HepG2 (cell line): ENCODE results near the gene CSE1L. TPM values are rescaled to one million over a fixed set of nuclear protein-coding genes. Genes with fewer than 3 reads are reported as not detected.

Experiments
- CBFB ChIP-seq: sonication (generic); formaldehyde crosslinking; IDR thresholded peaks from 2 replicates; pipeline ENCODE4 v1.4.0; 2020; ENCODE audit warnings: missing genetic modification reagents
- CENPT ChIP-seq: sonication (generic); formaldehyde crosslinking; IDR thresholded peaks from 2 replicates; pipeline ENCODE4 v1.8.0; 2022; ENCODE audit warnings: low read depth, mild to moderate bottlenecking, moderate library complexity, missing genetic modification reagents
- JUN ChIP-seq: sonication (generic); formaldehyde crosslinking; IDR thresholded peaks from 2 replicates; pipeline ENCODE4 v1.4.0; 2020; ENCODE audit warnings: mild to moderate bottlenecking, missing genetic modification reagents
- KAT2B ChIP-seq: fragments of 150-350 bp; IDR thresholded peaks from 2 replicates; pipeline ENCODE4 v1.6.1; 2014; ENCODE audit warnings: low read depth, low read length, borderline replicate concordance
- KLF6 ChIP-seq: IDR thresholded peaks from 2 replicates; pipeline ENCODE4 v1.8.0; 2016; ENCODE audit warnings: missing biosample characterization, missing genetic modification reagents
- NAIF1 ChIP-seq: sonication (generic); formaldehyde crosslinking; IDR thresholded peaks from 2 replicates; pipeline ENCODE4 v1.5.0; 2020; ENCODE audit warnings: mild to moderate bottlenecking, missing genetic modification reagents, borderline replicate concordance
- ZBTB8A ChIP-seq: sonication (generic); formaldehyde crosslinking; IDR thresholded peaks from 2 replicates; pipeline ENCODE4 v1.4.0; 2020; ENCODE audit warnings: mild to moderate bottlenecking, low read depth, missing genetic modification reagents, borderline replicate concordance
- ZNF253 ChIP-seq: sonication (generic); formaldehyde crosslinking; IDR thresholded peaks from 2 replicates; pipeline ENCODE4 v1.8.0; 2022; ENCODE audit warnings: mild to moderate bottlenecking, missing genetic modification reagents, borderline replicate concordance
- ZNF468 ChIP-seq: sonication (generic); formaldehyde crosslinking; IDR thresholded peaks from 2 replicates; pipeline ENCODE4 v1.8.0; 2022; ENCODE audit warnings: mild to moderate bottlenecking, moderate library complexity, missing genetic modification reagents
- ZNF570 ChIP-seq: sonication (generic); formaldehyde crosslinking; IDR thresholded peaks from 2 replicates; pipeline ENCODE4 v1.4.0; 2020; ENCODE audit warnings: mild to moderate bottlenecking, missing genetic modification reagents, borderline replicate concordance
- ZNF572 ChIP-seq: sonication (generic); formaldehyde crosslinking; IDR thresholded peaks from 2 replicates; pipeline ENCODE4 v1.5.1; 2020; ENCODE audit warnings: mild to moderate bottlenecking, missing genetic modification reagents
- ZNF619 ChIP-seq: sonication (generic); formaldehyde crosslinking; IDR thresholded peaks from 2 replicates; pipeline ENCODE4 v1.4.0; 2020; ENCODE audit warnings: mild to moderate bottlenecking, missing genetic modification reagents
- ZNF670 ChIP-seq: sonication (generic); formaldehyde crosslinking; IDR thresholded peaks from 2 replicates; pipeline ENCODE4 v1.8.0; 2022; ENCODE audit warnings: mild to moderate bottlenecking, missing genetic modification reagents, borderline replicate concordance
- ZNF850 ChIP-seq: sonication (generic); formaldehyde crosslinking; conservative IDR thresholded peaks from 2 replicates; pipeline ENCODE4 v1.9.0; 2021; ENCODE audit warnings: mild to moderate bottlenecking, missing genetic modification reagents
- polyA plus RNA-seq, 8 experiments: library from polyadenylated mRNA; depleted of rRNA in 3 of 8; stranded (reverse) in 7 of 8; unstranded in 1 of 8; fragments of >200 nt; fragmentation: Illumina TruSeq in 4 of 8; extraction: Trizol in 4 of 8; gene quantifications; 2 replicates each; pipeline versions ENCODE4 v1.2.1 to v1.2.3, GENCODE V29; 2011 to 2016; ENCODE audit warnings: low read depth in 4 of 8, missing spikeins in 1 of 8, mixed read lengths in 1 of 8; ENCODE audit not compliant: insufficient read depth in 1 of 8
- total RNA-seq, 5 experiments: library from RNA; depleted of rRNA; stranded (reverse); fragments of >200 nt; fragmentation: Illumina TruSeq; extraction: Trizol; gene quantifications; 2 replicates each; pipeline ENCODE4 v1.2.3, GENCODE V29; 2016; ENCODE audit warnings: low read depth in 1 of 5
- TF ChIP-seq, protein P1 (sequence below): sonication (generic); formaldehyde crosslinking; IDR thresholded peaks from 2 replicates; pipeline ENCODE4 v1.5.0; 2020; ENCODE audit warnings: mild to moderate bottlenecking, missing genetic modification reagents
- TF ChIP-seq, protein P2 (sequence below): IDR thresholded peaks from 2 replicates; pipeline ENCODE4 v1.6.1; 2012; ENCODE audit warnings: low read depth, low read length, improper control_type of control experiment
- TF ChIP-seq, protein P3 (sequence below): sonication (generic); formaldehyde crosslinking; IDR thresholded peaks from 2 replicates; pipeline ENCODE4 v1.4.0; 2020; ENCODE audit warnings: missing genetic modification reagents
- TF ChIP-seq, protein P4 (sequence below): sonication (generic); formaldehyde crosslinking; IDR thresholded peaks from 2 replicates; pipeline ENCODE4 v1.5.1; 2020; ENCODE audit warnings: missing genetic modification reagents, mild to moderate bottlenecking, borderline replicate concordance
- TF ChIP-seq, protein P5 (sequence below): sonication (generic); formaldehyde crosslinking; IDR thresholded peaks from 2 replicates; pipeline ENCODE4 v1.8.0; 2022; ENCODE audit warnings: low read depth, missing genetic modification reagents

The CSE1L gene
- total and polyA plus RNA-seq, 2 of the 13 experiments (the other 11 are each of a cell fraction or from before 2014, with no cell fraction given), result 56.9 to 258 TPM

DNA sequence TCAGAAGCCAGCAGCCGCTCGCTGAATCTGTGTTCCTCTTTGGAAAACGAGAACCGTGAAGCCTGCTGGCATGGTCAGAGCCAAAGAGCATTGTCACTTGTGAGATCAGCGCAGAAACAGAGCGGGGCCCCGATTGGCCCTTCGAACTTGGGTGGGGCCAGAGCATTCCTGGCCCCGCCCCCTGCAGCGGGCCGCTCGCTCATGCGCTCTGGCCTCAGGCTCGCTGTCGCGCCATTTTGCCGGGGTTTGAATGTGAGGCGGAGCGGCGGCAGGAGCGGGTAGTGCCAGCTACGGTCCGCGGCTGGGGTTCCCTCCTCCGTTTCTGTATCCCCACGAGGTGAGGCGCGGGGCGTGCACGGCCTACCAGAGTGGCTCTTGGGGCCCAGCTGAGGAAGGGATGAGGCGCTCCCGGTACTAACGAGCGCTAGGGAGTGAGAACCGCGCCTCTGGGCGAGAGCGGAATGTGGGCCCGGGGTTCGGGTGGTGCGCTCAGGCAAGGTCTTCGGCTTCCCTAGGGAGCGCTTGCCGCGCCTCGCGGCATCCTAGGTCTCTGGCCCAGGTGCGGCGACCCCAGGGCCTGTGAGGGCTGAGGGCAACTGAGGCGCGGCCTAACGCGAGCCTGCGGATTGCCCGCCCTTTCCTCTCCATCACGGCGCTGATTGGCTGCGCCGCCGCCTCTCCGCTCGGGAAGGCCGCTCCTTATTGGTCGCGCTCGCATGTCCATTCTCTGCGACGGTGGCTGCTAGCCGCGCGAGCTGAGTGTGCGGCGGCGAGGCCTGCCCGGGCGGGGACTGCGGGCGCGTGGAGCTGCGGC lies at the start of gene CSE1L (continued):
- TF ChIP-seq, protein P1, sequence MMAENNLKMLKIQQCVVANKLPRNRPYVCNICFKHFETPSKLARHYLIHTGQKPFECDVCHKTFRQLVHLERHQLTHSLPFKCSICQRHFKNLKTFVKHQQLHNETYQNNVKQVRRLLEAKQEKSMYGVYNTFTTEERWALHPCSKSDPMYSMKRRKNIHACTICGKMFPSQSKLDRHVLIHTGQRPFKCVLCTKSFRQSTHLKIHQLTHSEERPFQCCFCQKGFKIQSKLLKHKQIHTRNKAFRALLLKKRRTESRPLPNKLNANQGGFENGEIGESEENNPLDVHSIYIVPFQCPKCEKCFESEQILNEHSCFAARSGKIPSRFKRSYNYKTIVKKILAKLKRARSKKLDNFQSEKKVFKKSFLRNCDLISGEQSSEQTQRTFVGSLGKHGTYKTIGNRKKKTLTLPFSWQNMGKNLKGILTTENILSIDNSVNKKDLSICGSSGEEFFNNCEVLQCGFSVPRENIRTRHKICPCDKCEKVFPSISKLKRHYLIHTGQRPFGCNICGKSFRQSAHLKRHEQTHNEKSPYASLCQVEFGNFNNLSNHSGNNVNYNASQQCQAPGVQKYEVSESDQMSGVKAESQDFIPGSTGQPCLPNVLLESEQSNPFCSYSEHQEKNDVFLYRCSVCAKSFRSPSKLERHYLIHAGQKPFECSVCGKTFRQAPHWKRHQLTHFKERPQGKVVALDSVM, result peak; percentile 62
- no peak; the same call in 1 of the 2 replicates for TF ChIP-seq CENPT (CRISPR knock-in tag)
- TF ChIP-seq, protein P2, sequence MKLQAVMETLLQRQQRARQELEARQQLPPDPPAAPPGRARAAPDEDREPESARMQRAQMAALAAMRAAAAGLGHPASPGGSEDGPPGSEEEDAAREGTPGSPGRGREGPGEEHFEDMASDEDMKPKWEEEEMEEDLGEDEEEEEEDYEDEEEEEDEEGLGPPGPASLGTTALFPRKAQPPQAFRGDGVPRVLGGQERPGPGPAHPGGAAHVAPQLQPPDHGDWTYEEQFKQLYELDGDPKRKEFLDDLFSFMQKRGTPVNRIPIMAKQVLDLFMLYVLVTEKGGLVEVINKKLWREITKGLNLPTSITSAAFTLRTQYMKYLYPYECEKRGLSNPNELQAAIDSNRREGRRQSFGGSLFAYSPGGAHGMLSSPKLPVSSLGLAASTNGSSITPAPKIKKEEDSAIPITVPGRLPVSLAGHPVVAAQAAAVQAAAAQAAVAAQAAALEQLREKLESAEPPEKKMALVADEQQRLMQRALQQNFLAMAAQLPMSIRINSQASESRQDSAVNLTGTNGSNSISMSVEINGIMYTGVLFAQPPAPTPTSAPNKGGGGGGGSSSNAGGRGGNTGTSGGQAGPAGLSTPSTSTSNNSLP, result no peak; the same call in 1 of the 2 replicates
- TF ChIP-seq, protein P3, sequence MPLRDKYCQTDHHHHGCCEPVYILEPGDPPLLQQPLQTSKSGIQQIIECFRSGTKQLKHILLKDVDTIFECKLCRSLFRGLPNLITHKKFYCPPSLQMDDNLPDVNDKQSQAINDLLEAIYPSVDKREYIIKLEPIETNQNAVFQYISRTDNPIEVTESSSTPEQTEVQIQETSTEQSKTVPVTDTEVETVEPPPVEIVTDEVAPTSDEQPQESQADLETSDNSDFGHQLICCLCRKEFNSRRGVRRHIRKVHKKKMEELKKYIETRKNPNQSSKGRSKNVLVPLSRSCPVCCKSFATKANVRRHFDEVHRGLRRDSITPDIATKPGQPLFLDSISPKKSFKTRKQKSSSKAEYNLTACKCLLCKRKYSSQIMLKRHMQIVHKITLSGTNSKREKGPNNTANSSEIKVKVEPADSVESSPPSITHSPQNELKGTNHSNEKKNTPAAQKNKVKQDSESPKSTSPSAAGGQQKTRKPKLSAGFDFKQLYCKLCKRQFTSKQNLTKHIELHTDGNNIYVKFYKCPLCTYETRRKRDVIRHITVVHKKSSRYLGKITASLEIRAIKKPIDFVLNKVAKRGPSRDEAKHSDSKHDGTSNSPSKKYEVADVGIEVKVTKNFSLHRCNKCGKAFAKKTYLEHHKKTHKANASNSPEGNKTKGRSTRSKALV (CRISPR knock-in tag), result peak; percentile 62; the same call in 1 of the 2 replicates
- peak; percentile 58 for TF ChIP-seq JUN (CRISPR knock-in tag)
- TF ChIP-seq CBFB (CRISPR knock-in tag), result peak; percentile 87
- peak; percentile 78 for TF ChIP-seq KLF6 (CRISPR knock-in tag)
- peak; percentile 97 for TF ChIP-seq ZNF670 (CRISPR knock-in tag)
- TF ChIP-seq ZNF572 (CRISPR knock-in tag), result no peak
- TF ChIP-seq ZBTB8A (CRISPR knock-in tag), result no peak
- TF ChIP-seq NAIF1 (CRISPR knock-in tag), result peak; percentile 83; the same call in 1 of the 2 replicates
- TF ChIP-seq, protein P4, sequence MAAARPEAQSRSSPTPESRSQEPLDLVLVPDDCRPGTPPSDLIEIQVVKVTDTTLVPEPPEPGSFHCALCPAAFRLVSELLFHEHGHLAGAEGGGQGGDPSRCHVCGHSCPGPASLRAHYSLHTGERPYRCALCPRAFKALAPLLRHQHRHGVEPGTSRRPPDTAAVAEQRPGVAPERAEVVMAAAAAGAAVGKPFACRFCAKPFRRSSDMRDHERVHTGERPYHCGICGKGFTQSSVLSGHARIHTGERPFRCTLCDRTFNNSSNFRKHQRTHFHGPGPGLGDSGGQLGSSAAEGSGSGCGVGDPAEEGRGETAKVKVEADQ (CRISPR knock-in tag), result peak; percentile 97
- TF ChIP-seq, protein P5, sequence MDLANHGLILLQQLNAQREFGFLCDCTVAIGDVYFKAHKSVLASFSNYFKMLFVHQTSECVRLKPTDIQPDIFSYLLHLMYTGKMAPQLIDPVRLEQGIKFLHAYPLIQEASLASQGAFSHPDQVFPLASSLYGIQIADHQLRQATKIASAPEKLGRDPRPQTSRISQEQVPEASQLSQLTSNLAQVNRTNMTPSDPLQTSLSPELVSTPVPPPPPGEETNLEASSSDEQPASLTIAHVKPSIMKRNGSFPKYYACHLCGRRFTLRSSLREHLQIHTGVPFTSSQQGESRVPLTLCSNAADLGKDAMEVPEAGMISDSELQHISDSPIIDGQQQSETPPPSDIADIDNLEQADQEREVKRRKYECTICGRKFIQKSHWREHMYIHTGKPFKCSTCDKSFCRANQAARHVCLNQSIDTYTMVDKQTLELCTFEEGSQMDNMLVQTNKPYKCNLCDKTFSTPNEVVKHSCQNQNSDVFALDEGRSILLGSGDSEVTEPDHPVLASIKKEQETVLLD (CRISPR knock-in tag), result peak; percentile 94
- TF ChIP-seq ZNF570 (CRISPR knock-in tag), result peak; percentile 34; the same call in 1 of the 2 replicates
- peak; percentile 95 for TF ChIP-seq ZNF619 (CRISPR knock-in tag)
- TF ChIP-seq ZNF850 (CRISPR knock-in tag), result peak; percentile 96; the same call in 1 of the 2 replicates
- TF ChIP-seq KAT2B, result no peak
- TF ChIP-seq ZNF468 (CRISPR knock-in tag), result peak; percentile 91
- peak; percentile 91; the same call in 1 of the 2 replicates for TF ChIP-seq ZNF253 (CRISPR knock-in tag)
